ENCODE results near the gene CNDP1.

CNDP1 gene

DNA sequence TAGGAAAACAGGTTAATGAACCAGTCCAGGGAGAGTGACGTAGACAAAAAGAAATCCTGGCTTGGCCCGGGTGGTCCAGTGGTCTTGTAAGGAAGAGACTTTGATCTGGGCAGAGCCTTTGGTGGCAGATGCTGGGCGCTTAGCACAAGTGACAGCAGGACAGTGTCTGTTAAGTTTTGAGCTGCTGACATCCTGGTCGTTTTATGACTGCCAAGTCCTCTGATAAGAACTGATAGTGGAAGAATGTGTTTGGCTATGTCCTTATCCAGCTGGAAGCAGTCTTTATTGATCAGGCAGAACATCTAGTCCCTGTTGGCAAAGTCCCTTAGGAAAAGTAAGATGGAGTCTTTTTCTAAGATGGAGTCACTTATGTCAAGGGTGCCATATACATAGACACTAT, 36.0 kb downstream of the CNDP1 start:
- no peak for FAIRE-seq
- DNase-seq (ENCODE audit: insufficient read length, low spot score): no peak
- TF ChIP-seq, protein P1, sequence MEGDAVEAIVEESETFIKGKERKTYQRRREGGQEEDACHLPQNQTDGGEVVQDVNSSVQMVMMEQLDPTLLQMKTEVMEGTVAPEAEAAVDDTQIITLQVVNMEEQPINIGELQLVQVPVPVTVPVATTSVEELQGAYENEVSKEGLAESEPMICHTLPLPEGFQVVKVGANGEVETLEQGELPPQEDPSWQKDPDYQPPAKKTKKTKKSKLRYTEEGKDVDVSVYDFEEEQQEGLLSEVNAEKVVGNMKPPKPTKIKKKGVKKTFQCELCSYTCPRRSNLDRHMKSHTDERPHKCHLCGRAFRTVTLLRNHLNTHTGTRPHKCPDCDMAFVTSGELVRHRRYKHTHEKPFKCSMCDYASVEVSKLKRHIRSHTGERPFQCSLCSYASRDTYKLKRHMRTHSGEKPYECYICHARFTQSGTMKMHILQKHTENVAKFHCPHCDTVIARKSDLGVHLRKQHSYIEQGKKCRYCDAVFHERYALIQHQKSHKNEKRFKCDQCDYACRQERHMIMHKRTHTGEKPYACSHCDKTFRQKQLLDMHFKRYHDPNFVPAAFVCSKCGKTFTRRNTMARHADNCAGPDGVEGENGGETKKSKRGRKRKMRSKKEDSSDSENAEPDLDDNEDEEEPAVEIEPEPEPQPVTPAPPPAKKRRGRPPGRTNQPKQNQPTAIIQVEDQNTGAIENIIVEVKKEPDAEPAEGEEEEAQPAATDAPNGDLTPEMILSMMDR (IDR thresholded peaks at IDR 0.05; ENCODE audit: insufficient read depth, missing control alignments): no peak

DNA sequence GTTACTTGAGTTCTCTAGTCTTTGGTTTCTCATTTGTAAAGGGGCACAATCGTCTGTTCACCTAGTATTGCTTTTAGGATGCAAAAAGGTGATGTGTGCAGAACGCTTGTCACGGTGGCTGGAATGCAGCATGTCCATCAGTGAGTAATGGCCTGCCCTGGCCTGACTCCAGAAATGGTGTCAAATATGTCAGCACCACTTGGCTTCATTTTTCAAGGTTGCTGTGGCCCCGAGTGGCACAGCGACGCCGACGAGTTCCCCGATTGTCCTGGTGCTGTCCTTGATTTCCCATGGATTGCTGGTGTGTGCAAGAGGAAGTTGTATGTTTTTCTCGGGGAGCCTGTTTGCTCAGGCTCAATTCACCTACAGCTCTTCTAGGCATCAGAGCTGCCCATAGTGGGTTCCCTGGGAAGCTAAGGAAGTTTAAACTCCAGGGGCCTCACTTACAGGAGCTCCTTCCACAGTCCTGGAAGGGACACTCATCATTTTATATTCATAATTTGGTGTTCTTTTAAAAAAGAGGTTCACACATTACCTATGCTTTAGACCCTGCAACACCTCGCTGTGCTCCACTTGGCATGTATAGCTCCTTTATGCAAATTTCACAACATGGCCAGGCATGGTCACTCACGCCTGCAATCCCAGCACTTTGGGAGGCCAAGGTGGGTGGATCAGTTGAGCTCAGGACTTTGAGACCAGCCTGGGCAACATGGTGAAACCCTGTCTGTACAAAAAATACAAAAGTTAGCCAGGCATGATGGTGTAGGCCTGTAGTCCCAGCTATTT, 37.8 kb downstream of the CNDP1 start:
- TF ChIP-seq, protein P1 (IDR thresholded peaks at IDR 0.05; ENCODE audit: insufficient read depth, missing control alignments): no peak
- FAIRE-seq: peak; percentile 6
- DNase-seq (ENCODE audit: insufficient read length, low spot score): no peak

DNA sequence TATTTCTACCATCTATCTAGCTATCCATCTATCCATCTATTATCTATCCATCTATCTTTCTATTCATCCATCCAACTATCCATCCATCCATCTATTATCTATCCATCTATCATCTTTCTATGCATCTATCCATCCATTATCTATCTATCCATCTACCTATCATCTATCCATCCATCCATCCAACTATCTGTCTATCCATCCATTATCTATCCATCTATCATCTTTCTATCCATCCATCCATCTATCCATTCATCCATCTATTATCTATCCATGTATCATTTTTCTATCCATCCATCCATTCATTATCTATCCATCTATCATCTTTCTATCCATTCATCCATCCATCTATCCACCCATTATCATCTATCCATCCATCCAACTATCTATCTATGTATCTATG, 38.8 kb downstream of the CNDP1 start:
- FAIRE-seq (peak; percentile 96), DNase-seq (ENCODE audit: insufficient read length, low spot score) (no peak)
- TF ChIP-seq, protein P1 (IDR thresholded peaks at IDR 0.05; ENCODE audit: insufficient read depth, missing control alignments): no peak

DNA sequence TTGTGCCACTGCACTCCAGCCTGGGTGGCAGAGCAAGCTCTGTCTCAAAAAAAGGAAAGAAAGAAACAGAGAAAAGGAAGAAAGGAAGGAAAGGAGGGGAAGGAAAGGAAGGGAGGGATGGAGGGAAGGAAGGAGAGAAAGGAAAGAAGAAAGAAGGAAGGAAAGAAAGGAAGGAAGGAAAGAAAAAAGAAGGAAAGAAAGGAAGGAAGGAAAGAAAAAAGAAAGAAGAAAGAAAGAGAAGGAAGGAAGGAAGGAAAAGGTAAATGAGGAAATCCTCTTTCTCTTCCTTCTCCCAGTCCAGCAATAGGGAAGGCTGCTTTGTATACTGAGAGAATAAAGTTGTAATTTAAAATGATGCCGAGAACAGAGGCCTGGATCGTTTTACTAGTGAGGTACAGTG, 40.6 kb downstream of the CNDP1 start:
- TF ChIP-seq, protein P1 (IDR thresholded peaks at IDR 0.05; ENCODE audit: insufficient read depth, missing control alignments): no peak
- no peak for DNase-seq (ENCODE audit: insufficient read length, low spot score)
- FAIRE-seq: peak; percentile 89

DNA sequence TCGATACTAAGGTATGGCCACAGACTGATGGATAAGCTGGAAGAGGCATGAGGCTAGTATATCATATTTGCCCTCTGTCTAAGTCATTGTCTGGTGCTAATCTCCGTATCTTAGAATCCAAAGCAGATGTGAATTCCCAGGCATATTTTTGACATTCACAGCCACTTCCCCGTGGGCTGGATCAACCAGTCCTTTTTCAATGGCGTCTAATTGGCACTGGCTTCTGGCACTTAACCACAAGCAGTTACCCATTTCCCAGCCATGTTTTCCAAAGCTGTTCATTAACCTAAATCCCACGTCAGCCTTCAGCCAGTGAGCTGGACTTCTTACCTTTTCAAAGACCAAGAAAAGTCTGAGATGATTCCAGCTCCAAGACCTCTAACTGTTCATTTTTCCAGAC, 42.7 kb downstream of the CNDP1 start:
- TF ChIP-seq, protein P1 (IDR thresholded peaks at IDR 0.05; ENCODE audit: insufficient read depth, missing control alignments): no peak
- no peak for FAIRE-seq

DNA sequence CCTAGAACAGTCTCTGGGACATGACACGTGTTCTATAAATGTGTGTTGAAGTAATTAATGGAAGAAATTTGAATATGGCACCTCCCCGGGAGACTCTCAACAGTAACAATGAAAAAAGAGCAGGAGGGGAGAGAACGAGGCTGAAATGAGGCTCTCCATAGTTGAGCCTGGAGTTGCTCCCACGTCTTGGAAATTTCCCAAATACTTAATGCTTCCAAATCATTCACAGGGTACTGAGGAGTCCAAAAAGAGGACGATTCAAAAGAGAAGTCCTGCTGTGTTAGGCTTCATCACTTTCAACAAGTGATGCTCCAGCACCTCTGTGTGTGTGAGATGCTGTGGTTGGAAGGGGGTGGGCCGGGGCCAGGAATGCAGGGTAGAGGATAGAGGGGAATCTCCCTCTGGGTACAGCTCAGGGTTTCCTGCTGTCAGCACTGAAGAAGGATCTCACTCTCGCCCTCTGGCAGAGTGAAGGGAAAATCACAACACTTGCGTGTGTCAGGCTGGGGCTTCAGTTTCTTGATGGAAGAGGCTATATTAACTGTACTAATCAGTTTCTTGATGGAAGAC, 45.3 kb downstream of the CNDP1 start:
- TF ChIP-seq, protein P1 (IDR thresholded peaks at IDR 0.05; ENCODE audit: insufficient read depth, missing control alignments): no peak
- DNase-seq (ENCODE audit: insufficient read length, low spot score) (no peak), FAIRE-seq (peak; percentile 21)

More for the DNA sequence above, 42.7 kb downstream of the CNDP1 start:
- no peak for DNase-seq (ENCODE audit: insufficient read length, low spot score)

DNA sequence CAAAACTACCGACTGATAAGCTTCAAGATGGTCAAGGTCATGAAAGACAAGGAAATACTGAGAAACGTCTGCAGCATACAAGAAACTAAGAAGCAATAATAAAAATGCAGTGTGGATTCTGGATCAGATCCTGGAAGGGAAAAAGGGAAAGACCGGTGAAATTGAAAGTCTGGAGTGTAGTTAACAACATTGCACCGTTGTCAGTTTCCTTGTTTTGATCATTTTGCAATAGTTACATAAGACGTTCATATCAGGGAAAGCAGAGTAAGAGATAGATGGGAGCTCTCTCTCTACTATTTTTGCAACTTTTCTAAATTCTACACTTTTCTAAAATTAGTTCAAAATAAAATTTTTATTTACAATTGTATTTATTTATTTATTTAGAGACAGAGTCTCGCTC, 48.3 kb downstream of the CNDP1 start:
- no peak for FAIRE-seq
- no peak for DNase-seq (ENCODE audit: insufficient read length, low spot score)

More for the DNA sequence above, 48.3 kb downstream of the CNDP1 start:
- TF ChIP-seq, protein P1 (IDR thresholded peaks at IDR 0.05; ENCODE audit: insufficient read depth, missing control alignments): no peak

Measured in D721Med (cell line).